HG02759 (cell line): ENCODE measurements around the gene TMEM161A.
A peak's percentile ranks its signal among the peaks of the same experiment; 100 is the strongest.
"Not testable (repeated sequence)": the region's sequence is repeated elsewhere in the genome, so short reads cannot be mapped to it uniquely, and the experiment has no call there.

Experiments used
- ATAC-seq: cut with Tn5 transposase; IDR thresholded peaks from one replicate; pipeline ENCODE4 v1.9.1; 2021; ENCODE audit warnings: mild to moderate bottlenecking, moderate library complexity; ENCODE audit not compliant: unreplicated experiment

Gene TMEM161A

GRCh38 chr19:19138109-19138981 lies at the start of gene TMEM161A:
Gene TMEM161A (minus strand): TSS chr19:19138478. CDS start chr19:19138428, 50 bp downstream.
- ATAC-seq, result peak; percentile 99

- no peak for ATAC-seq
Measured at GRCh38 chr19:19186742-19187141, 48.5 kb upstream of the TMEM161A start.

- no peak for ATAC-seq
Measured at GRCh38 chr19:19185853-19186740, 47.8 kb upstream of the TMEM161A start.

GRCh38 chr19:19181488-19181998 lies 43.3 kb upstream of the TMEM161A start:
- ATAC-seq, result no peak

- ATAC-seq, result no peak
Measured at GRCh38 chr19:19179548-19180441, 41.5 kb upstream of the TMEM161A start.

GRCh38 chr19:19176950-19177349 lies 38.7 kb upstream of the TMEM161A start:
- no peak for ATAC-seq

GRCh38 chr19:19173243-19173642 lies 35.0 kb upstream of the TMEM161A start:
- ATAC-seq, result not testable (repeated sequence)

GRCh38 chr19:19171821-19172532 lies 33.7 kb upstream of the TMEM161A start:
- no peak for ATAC-seq

GRCh38 chr19:19170873-19171672 lies 32.8 kb upstream of the TMEM161A start:
- ATAC-seq, result no peak

GRCh38 chr19:19170053-19170872 lies 32.0 kb upstream of the TMEM161A start, which contains the start of gene MEF2B:
Gene MEF2B (minus strand): TSS chr19:19170263. CDS start chr19:19150735, 19,528 bp downstream.
- peak; percentile 88 for ATAC-seq

GRCh38 chr19:19169236-19170052 lies 31.2 kb upstream of the TMEM161A start:
- ATAC-seq, result peak; percentile 4

GRCh38 chr19:19167612-19168011 lies 29.3 kb upstream of the TMEM161A start:
- no peak for ATAC-seq

- ATAC-seq, result no peak
Measured at GRCh38 chr19:19165396-19165795, 27.1 kb upstream of the TMEM161A start.

GRCh38 chr19:19162495-19162894 lies 24.2 kb upstream of the TMEM161A start:
- ATAC-seq, result no peak

GRCh38 chr19:19160461-19161035 lies 22.3 kb upstream of the TMEM161A start:
- peak; percentile 50 for ATAC-seq

GRCh38 chr19:19159534-19159933 lies 21.3 kb upstream of the TMEM161A start:
- no peak for ATAC-seq

- ATAC-seq, result no peak
Measured at GRCh38 chr19:19157808-19158207, 19.5 kb upstream of the TMEM161A start.
